ENCODE results near the gene EHMT2.

- TF ChIP-seq CTCF (IDR thresholded peaks at IDR 0.05 in 2 of 3, conservative IDR thresholded peaks at IDR 0.05 in 1 of 3; ENCODE audit: borderline replicate concordance in 1 of 3, insufficient read depth in 1 of 3, low read depth in 2 of 3, low read length in 2 of 3), result no peak
- TF ChIP-seq RAD21 (IDR thresholded peaks at IDR 0.05; ENCODE audit: low read depth), result no peak
- TF ChIP-seq POLR2AphosphoS5 (IDR thresholded peaks at IDR 0.05; ENCODE audit: low read depth, low read length), result no peak
- TF ChIP-seq REST (IDR thresholded peaks at IDR 0.05; ENCODE audit: low read depth), result no peak
- no peak for TF ChIP-seq ATF3 (IDR thresholded peaks at IDR 0.05)
- TF ChIP-seq POLR2A (IDR thresholded peaks at IDR 0.05; ENCODE audit: borderline replicate concordance, extremely low read depth, insufficient read depth, insufficient read length), result no peak
- no peak for TF ChIP-seq SRF (IDR thresholded peaks at IDR 0.05; ENCODE audit: low read depth)
- TF ChIP-seq TCF7L2 (IDR thresholded peaks at IDR 0.05; ENCODE audit: borderline replicate concordance, extremely low read depth, insufficient read depth, insufficient read length), result no peak
Measured at GRCh38 chr6:31899215-31899614, 1.7 kb upstream of the EHMT2 start.

Data from HCT116 (cell line).